GM12873 (cell line): ENCODE data around the gene FGL2.

Experiments
- CTCF ChIP-seq: IDR thresholded peaks from 2 replicates; pipeline ENCODE4 v1.5.1; 2012; ENCODE audit warnings: low read depth, mild to moderate bottlenecking, moderate library complexity, low read length, control low read depth; ENCODE audit not compliant: insufficient read depth; ENCODE audit errors: missing control alignments

Gene FGL2

DNA sequence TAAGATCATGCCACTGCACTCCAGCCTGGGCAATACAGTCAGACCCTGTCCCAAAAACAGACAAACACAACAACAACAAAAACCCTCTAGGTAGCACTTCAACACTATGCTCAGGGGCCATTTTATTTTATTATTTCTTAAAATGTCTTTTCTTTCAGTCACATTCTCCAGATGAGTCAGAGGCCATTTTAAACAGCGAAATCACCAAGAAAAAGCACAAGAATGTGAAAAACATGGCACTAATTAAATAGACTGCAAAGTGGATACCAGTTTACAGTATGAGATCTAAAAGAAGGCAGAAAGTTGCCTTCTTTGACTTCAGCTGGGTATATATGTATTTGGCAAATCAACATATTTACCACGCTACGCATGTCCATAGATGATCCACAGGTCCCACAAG, 6.1 kb upstream of the FGL2 start:
- TF ChIP-seq CTCF = no peak

DNA sequence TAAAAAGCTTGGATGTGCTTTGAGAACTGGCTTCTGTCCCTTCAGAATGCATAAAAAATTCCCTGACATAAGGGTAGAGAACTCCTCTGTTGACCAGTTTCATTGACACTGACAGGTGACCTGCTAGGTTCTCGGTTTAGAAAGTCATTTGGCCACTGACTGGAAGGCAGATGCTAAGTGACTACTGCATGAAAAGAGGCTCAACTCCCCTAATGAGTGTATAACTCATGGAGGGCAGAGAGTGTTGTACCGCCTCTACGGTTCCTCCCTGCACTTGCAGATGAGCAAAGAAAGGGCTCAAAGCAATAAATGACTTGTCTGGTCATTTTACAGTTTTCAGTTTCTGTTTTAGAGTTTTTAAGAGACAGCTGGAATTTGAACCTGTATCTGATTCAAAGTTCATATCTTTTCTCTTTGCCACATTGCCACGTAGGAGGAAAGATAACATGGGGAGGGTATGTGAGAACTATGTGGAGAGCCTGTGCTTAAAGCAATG, 2.9 kb upstream of the FGL2 start:
- TF ChIP-seq CTCF = peak; percentile 13

GRCh38 chr7:77200542-77200941, 923 bp upstream of the FGL2 start:
- no peak for TF ChIP-seq CTCF

- TF ChIP-seq CTCF = no peak
Observed at GRCh38 chr7:77197141-77197540, 2.5 kb downstream of the FGL2 start.

GRCh38 chr7:77188731-77189437, 10.7 kb downstream of the FGL2 start:
- TF ChIP-seq CTCF = no peak

DNA sequence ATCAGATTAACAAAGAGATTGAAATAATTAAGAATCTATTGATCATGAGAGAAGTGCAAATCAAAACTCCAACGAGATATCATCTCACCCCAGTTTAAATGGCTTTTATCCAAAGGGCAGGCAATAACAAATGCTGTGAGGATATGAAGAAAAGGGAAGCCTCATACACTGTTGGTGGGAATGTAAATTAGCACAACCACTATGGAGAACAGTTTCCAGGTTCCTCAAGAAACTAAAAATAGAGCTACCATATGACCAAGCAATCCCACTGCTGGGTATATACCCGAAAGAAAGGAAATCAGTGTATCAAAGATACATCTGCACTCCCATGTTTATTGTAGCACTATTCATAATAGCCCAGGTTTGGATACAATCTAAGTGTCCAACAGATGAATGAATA, 13.8 kb downstream of the FGL2 start:
- TF ChIP-seq CTCF = no peak

GRCh38 chr7:77184990-77185389, 14.6 kb downstream of the FGL2 start:
- no peak for TF ChIP-seq CTCF
